NCI-H128 (cell line): Measurements from ENCODE around the gene MRPS7.
"Not testable (repeated sequence)": the region's sequence is repeated elsewhere in the genome, so short reads cannot be mapped to it uniquely, and the experiment has no call there.

Source experiments
- DNase-seq: peaks from one replicate; lab custom pipeline; 2025; ENCODE audit not compliant: unreplicated experiment; lab: John Stamatoyannopoulos, UW

MRPS7 gene

DNA sequence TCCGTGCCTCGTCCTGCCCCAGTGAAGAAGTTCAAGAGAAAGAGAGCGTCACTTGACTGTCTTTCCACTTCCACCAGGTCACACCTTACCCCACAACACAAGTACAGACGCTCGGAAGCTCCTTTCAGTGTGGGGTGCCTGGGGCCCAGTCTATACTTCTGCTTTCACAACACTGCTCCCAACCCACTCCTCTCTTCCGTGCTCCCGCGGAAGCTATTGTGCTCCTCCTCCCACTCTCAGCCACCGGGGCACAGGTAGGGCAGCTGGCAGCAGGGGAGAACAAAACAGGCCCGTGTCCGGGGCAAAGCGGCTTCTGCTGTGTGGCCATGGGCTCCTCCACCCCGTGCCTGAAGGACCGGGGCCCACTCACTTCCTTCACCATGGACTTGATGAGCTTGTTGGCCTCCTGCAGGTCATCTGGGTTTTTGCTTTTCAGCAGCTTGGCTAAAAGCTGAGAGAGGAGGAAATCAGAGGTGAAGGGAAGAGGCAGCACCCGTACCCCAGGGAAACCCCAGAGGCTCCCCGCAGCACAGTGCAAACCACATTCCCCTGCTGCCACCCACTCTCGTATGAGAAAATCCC lies 19.1 kb upstream of the MRPS7 start:
- DNase-seq: no peak

DNA sequence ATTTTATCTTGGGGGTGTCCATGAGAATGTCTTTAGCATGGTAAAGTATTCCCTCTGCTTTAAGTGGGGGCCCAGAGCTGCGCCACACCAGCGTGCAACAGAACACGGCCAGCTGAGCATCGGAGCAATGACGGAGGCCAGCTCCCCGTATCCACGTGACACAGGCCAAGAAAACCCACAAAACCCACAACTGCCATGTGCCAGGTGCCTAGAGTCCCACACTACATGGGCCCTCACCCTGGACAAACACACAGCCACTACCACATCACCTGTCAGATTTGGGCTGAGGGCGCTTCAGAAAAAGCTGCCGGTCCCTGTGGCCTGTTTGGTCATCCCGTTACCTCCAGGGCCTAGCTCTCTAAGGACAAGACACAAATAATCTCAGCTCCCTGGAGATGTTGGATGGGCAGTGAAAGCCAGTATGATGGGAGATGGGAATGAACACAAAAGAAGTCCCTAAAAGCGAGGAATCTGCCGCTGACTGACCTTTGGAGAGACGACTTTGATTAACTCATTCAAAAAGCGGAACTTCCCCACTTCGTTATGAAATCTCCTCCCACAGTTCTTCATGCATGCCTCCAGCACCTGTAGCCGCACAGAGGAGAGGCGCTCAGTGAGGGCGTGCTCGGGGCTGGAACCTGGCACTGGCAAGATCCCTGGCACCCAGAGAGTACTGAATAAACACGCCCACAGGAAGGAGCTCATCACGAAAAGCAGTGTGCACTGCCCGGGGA lies 17.4 kb upstream of the MRPS7 start:
- no peak for DNase-seq

DNA sequence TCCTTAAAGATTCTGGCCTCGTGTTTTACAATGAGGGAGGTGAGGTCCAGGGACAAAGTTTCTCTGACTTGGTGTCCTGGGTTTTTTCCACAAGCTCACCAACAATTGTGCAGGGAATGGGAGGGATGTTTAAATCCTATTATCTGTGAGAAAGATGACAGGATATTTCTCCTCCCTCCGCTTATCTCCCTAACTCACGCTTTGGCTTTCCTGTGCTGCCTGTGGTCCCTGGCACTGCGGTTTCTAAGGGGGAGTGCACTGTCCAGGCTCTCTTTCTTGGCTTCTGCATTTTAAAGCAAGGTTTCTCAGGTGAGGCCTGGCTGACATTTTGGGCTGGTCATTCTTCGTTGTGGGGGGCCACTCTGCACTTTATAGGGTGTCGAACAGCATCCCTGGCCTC lies 16.7 kb upstream of the MRPS7 start:
- DNase-seq: no peak

DNA sequence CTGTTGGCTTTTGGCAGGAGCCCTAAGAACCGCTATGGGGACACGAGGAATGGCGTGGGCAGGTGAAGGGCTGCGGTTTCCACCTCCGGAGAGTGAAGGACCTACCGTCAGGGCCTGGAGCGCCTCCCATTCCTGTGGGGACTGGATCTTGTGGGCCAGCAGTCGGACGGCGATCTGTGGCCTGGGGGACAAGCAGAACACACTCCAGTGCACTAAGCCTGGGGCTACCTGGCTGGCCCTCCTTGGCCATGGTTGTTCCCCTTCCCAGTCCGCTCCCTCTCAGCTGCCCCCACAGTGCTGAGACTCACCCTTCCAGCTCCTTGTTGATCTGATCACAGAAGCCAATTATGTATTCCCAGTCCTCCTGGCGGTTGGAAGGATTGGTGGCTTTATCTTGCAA lies 15.3 kb upstream of the MRPS7 start:
- no peak for DNase-seq

DNA sequence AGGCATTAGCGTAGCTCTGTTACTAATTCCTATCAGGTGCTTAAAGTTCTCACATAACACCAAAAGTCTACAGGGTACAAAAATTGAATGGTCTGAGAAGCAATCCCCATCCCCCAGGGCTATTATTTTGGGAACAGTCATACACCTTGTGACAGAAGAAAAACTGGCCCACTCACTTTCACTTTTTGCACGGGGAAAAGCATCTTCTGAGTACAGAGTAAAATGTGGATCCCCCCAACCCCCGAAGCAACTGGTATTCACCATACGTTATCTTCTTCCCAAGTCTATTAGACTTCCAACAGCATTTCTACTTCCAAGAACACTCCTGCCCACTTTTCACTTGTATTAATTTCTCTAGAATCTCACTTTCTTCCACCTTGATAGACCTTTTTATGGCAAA lies 12.1 kb upstream of the MRPS7 start:
- no peak for DNase-seq

DNA sequence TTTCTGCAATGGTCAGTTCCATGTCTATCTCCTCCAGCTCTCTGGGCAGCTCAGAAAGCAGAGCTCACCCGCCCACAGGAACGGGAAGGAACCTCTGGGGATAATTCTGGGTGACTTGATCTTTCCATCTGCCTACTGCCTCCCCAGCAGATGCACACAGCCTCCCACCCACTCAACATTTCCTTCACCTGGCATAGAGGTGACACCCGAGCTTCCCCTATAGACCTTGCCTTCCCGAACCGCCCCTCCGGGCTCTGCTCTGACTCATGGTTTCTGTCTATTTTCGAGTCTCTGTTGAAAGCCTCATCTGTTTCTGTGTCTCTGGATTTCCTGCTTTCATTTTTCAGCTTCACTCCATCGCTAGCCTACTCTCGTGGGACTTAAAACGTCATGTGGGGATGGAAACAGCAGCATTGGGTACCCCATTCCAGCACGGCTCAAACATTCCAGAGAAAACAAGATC lies 11.6 kb upstream of the MRPS7 start:
- DNase-seq: no peak

DNA sequence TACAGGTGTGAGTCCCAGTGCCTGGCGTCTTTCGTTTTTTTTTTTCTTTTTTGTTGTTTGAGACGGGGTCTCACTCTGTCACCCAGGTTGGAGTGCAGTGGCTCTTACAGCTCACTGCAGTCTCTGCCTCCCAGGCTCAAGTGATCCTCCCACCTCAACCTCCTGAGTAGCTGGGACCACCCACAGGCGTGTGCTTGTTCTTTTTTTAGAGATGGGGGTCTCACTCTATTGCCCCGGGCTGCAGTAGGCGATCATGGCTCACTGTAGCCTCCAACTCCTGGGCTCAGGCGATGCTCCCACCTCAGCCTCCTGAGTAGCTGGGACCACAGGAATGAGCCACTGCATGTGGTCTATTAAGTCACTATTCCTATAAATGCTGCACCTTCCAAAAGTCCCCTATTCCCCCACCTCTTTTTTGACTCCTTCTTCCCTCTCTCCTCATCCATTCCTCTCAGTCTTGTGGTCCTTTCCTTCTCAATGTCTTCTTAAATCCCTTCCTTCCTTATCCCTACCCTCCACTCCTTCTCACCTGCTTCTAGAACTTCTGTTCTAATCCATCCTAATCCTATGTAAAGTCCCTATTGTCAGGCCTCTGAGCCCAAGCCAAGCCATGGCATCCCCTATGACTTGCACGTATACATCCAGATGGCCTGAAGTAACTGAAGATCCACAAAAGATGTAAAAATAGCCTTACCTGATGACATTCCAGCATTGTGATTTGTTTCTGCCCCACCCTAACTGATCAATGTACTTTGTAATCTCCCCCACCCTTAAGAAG lies 9.5 kb upstream of the MRPS7 start:
- no peak for DNase-seq

DNA sequence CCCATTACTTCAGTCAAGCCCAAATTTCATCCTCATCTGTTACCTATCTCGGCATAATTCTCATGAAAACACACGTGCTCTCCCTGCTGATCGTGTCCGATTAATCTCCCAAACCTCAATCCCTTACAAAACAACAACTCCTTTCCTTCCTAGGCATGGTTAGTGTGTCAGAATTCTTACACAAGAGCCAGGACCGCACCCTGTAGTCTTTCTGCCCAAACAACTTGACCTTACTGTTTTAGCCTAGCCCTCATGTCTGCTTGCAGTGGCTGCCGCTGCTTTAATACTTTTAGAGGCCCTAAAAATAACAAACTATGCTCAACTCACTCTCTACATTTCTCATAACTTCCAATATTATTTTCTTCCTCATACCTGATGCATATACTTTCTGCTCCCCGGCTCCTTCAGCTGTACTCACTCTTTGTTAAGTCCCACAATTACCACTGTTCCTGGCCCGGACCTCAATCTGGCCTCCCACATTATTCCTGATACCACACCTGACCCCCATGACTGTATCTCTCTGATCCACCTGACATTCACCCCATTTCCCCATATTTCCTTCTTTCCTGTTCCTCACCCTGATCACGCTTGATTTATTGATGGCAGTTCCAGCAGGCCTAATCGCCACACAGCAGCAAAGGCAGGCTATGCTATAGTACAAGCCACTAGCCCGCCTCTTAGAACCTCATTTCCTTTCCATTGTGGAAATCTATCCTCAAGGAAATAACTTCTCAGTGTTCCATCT lies 5.6 kb upstream of the MRPS7 start:
- not testable (repeated sequence) for DNase-seq

DNA sequence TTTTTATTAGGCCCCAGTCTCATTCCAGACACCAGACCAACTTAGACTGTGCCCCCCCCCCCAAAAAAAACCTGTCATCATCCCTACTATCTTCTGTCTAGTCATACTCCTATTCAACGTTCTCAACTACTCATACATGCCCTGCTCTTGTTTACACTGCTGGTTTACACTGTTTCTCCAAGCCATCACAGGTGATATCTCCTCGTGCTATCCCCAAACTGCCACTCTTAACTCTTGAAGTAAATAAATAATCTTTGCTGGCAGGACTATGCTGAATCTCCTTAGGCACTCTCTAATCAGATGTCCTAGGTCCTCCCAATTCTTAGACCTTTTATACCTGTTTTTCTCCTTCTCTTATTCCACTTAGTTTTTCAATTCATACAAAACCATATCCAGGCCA lies 4.5 kb upstream of the MRPS7 start:
- not testable (repeated sequence) for DNase-seq

DNA sequence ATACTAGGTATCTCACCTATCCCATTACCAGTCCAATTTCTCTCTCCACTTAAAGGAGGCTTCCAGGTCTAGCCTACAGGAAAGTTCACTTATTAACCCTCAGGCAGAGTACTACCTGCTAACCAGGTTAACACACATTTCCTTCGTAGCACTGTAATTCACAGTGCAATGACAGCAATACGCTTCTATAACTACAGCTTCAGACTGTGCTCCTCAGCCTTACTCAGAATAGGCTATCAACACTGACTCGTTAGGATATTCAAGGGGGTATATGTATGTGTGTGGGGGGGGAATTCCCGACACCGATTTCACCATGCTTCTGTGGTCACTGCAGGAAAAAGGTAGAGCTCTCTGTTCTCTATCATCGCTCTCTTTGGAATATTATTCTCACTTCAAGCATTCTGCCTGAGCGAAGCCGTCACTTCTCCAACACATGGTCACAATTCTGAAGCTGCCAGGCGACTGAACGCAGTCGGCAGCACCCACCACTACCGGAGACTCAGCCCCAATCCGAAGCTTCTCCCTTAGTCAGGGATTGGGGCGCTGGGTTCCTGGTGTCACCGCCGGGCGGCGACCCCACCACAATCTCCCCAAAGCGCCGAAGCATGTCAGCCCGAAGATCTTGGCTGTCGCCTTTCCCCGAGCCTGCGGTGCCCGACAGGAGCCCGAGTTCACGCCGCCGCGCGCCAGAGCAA lies 891 bp upstream of the MRPS7 start:
- DNase-seq: no peak

DNA sequence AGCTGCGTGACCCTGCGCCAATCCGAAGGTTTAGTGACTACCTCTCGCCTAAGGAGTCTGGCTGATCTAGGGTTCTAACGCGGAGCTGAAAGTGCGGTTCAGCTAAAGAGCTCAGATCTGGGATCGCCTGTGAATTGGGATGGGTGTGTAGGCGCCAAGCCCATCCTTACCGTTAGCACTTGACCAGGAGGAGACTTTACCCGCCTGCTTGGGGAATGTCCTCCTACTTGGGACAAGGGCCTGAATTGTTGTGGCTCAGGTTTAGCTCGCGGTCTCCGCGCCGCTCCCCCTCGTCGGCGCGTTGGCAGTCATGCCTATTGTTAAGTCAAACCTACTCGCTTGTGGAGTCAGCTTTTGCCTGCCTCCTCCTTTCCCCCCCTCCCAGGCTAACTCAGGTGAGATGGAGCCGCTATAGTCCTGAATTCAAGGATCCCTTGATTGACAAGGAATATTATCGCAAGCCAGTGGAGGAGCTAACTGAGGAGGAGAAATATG lies 480 bp downstream of the MRPS7 start:
- DNase-seq: no peak

DNA sequence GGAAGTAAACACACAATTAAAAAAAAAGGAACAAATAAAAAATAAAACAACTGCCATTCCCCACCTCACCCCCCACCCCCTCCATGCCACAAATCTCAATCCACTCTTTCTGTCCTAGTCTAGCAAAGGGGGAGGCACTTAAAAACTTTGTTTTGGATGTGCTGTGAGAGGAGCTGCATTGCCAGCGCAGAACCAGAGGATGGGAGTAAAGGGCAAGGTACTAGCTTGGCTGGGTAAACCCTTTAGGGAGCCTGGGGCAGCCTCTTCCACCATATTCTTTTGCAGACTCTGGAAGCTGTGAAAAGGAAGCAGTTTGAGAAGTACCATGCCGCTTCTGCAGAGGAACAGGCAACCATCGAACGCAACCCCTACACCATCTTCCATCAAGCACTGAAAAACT lies 1.4 kb downstream of the MRPS7 start:
- DNase-seq: no peak

DNA sequence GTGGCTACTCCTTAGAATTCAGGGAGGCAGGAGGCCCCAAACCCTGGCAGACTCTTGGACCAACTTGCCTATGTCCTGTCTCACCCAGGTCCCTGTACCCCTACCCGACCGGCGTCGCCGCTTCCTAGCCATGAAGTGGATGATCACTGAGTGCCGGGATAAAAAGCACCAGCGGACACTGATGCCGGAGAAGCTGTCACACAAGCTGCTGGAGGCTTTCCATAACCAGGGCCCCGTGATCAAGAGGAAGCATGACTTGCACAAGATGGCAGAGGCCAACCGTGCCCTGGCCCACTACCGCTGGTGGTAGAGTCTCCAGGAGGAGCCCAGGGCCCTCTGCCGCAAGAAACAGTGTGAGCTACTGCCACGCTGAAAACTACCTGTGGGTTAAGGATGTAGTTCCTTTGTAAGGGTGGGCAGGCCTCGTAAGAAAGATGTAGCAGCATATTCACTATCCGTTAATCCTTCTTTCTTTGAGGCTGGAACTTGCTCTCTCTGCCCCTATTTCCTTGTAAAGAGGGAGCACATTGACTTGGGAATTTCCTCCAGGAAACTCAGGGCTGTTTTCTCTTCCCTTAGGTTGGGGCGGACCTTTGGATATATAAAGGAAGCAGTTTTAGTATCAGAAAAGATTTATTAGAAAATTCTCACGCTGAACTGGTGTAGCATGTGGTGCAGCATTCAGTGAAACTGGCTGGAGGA lies 4.1 kb downstream of the MRPS7 start:
- no peak for DNase-seq

DNA sequence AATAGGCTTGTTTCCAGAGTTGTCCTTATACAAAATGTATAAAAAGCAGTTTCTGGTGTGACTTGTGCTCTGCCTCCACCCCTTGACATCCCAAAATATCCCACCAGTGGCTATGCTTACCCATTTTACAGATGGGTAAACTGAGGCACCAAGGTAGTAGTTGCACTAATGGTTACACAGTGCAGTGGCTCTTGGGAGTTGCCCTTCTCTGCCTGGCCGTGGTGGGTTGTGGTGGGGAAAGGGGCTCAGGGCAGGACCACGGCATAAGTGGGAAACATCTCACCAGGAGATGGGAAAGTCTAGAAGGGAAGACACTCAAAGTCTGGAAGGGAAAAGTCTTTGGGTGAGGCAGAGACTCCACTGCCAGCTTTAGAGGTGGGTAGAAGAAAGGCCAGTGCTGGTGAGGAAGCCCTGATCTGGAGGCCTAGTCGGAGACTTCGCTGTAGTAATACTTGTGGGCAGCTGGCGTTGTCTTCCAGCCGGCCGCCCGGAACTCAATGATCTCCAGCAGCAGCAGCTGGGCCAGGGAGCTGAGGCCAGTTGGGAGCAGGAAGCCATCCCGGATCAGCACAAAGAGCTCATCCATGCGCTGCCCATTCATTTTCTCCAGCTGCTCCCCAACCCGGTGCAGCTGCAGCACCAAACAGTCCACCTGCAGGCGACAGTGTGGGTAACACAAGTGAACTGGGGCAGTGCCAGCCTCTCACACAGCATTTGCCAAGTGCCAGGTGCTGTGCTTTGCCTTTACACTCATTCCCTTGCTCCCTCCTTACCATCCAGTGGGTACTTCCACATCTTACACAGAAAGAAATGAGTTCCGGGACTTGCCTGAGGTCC lies 4.9 kb downstream of the MRPS7 start:
- no peak for DNase-seq

DNA sequence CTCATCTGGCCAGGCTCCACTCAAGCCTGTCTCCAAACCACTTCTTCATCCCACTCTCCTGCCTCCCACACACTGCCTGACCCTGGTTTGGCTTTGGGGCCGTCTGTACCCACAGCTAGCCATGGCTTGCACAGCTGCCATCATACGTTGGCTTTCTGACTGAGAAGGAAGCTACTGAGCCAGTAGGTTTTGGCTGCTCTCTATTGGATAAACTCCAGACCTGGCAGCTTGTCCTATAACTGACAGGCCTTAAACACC lies 5.4 kb downstream of the MRPS7 start:
- no peak for DNase-seq

DNA sequence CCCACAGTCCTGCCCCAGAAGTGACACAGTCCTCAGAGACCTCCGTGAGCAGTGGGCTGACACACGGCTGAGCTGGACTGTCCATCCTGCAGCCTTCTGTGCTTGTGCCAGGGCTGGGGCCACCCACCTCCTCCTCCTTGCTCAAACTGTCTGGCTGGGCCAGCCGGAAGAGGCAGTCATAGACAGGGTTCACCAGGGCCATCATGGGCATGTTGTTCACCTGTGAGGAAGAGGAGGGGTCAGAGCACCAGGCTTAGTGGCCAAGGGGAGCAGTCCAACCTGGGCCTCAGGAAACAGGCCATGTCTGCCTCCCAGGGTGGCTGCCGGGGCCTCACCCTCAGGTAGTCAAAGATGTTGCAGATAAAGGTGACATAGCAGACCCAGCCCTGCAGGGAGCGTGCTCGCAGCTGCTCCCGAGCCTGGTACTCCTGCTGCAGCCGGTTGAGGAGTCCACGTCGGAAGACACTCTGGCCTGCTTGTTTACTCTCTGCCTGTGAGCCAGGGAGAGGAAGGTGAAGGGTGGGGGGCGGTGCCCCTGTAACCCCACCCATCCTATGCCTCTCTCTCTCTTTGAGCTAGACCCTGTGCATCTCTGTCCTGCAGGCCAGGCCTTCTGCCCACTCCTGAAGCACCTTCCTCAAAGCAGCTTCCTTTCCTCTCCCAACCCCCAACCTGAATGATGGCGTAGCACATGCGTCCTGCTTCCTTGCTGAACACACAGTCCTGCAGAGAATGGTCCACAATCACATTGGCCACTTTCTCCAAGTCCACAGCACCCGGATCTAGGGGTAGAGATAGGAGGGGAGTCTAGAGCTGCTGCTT lies 5.9 kb downstream of the MRPS7 start:
- no peak for DNase-seq

DNA sequence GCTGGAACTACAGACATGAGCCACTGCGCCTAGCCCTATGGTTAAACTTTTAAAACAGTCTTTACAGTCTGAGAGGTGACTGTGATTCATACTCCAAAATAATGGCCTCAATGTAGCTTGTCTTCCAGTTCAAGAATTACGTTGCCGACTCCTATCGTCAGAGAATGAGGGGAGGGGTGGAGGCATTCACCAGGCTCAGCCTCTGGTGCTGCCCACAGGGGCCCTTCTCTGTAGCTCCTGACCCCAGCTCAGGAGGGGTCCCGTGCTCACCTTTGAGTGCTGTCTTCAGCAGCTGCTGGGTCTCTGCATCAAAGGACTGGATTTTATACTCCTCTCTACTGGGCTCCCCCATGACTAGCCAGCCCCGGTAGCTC lies 8.2 kb downstream of the MRPS7 start:
- DNase-seq: no peak

DNA sequence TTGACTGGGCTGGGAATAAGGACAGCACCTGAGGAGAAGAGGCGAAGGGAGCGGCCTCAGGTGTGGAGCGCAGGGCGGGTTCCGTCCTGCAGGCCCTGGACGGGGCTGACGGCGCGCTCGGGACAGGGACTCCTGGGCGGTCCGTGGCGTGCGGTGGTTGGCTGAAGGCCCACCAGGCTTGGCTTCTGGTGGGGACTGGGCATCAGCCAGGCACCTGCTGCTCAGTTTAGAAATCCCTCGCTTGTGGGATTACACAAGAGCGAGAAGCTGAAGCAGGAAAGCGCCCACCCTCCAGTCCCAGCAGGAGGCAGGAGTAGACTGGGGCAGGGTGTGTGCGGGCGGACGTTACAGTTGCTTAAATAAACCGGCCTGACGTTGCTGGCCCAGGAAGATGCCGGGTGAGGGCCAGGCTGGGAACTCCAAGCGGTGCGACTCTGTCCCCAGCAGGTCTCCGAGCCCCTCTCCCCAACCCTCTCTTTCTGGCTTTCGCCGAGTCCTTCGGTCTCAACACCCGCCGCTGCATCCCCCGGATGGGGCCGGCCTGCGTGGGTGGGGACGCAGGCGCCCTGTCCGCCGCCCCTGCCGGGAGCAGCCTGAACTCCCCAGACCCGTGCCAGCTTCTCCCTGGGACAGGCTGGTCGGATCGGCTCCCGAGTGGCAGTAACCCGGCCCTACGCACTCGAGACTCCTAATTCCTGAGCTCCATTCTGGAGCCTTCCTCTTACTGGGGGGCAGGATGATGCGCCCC lies 8.7 kb downstream of the MRPS7 start:
- peak; percentile 18 for DNase-seq
